ENCODE results near the gene LRRC2.

Gene LRRC2

DNA sequence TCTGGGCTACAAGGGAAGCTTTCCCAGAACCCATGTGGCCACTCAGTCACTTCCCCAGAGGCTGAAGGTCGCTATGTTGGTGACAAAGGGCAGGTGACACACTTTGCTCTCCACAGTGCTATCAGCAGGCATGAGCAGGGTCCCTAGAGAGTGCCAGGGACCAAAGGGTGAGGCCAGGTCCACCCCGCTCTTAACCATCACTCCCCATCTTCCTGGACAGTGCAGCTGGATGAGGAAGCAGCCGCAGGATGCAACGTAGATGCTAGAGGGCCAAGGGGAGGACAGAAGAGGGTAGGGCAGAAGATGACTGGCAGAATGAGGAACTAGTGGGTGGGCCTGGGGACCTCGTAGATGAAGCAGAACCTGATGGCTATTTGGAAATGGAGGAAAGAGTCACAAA is 87.8 kb downstream of the LRRC2 start:
- no peak for DNase-seq (ENCODE audit: low read depth)
- TF ChIP-seq, protein P1, sequence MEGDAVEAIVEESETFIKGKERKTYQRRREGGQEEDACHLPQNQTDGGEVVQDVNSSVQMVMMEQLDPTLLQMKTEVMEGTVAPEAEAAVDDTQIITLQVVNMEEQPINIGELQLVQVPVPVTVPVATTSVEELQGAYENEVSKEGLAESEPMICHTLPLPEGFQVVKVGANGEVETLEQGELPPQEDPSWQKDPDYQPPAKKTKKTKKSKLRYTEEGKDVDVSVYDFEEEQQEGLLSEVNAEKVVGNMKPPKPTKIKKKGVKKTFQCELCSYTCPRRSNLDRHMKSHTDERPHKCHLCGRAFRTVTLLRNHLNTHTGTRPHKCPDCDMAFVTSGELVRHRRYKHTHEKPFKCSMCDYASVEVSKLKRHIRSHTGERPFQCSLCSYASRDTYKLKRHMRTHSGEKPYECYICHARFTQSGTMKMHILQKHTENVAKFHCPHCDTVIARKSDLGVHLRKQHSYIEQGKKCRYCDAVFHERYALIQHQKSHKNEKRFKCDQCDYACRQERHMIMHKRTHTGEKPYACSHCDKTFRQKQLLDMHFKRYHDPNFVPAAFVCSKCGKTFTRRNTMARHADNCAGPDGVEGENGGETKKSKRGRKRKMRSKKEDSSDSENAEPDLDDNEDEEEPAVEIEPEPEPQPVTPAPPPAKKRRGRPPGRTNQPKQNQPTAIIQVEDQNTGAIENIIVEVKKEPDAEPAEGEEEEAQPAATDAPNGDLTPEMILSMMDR (conservative IDR thresholded peaks at IDR 0.05; ENCODE audit: control insufficient read depth, insufficient read depth, low read depth, low read length), result no peak
- H3K4me3 ChIP-seq (ENCODE audit: control insufficient read depth, low read depth, low read length), result no peak overlapping the region

DNA sequence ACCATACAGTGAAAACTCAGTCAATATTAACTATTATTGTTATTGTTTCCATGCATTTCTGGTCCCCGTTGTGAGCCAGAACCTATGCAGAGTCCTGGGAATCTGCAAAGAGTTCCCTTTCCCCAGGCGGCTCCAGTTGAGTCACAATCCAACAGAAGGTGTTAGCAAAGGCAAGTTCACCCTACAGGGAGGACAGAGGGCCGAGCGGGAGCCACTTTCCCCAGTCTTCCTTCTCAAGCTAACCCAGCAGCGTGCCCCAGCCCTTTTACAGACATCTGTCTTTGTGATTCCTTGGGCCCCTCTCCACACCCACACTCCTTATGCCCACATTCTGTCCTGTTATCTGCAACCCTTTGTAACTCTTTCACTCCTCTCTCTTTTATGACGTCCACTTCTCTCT is 88.3 kb downstream of the LRRC2 start:
- no peak for DNase-seq (ENCODE audit: low read depth)
- H3K4me3 ChIP-seq (ENCODE audit: control insufficient read depth, low read depth, low read length), result no peak overlapping the region
- TF ChIP-seq, protein P1 (conservative IDR thresholded peaks at IDR 0.05; ENCODE audit: control insufficient read depth, insufficient read depth, low read depth, low read length), result no peak

DNA sequence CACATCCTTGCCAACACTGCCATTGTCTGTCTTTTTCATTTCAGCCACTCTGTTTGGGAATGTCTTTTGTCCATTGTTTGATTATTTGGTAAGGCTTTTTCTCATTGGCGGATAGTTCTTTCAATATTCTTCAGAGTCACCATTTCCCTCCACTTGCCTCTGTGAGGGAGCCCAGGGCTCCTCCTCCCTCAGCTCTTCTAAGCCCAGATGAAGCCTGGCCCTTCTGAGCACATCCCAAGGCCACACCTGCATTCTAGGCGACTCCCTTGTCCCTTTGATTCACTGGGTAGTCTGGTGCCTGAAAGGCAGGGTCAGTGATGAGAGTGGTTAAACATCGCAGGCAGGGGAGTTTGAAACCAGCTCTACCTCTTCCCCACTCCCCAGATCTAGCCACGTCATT is 89.0 kb downstream of the LRRC2 start:
- no peak overlapping the region for H3K4me3 ChIP-seq (ENCODE audit: control insufficient read depth, low read depth, low read length)
- no peak for DNase-seq (ENCODE audit: low read depth)
- TF ChIP-seq, protein P1 (conservative IDR thresholded peaks at IDR 0.05; ENCODE audit: control insufficient read depth, insufficient read depth, low read depth, low read length), result no peak

DNA sequence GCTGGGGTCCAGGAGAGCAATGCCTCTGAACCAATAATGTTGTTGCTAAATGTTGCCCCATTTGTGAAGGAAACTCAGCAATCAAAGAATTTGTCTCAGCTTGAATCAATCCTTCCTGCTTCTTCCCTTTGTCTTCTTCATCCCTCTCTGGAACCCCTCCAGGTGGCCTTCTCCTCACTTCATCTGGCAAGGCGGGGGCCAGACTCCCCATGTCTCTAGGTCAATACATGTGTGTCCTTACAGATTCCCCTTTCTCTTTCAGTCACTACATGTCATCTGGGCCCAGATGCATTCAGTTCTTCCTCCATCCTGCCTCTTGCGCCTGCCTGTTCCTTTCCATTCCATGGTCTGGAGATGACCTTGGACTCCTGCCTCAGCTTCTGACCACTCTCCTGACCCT is 93.4 kb downstream of the LRRC2 start:
- TF ChIP-seq, protein P1 (conservative IDR thresholded peaks at IDR 0.05; ENCODE audit: control insufficient read depth, insufficient read depth, low read depth, low read length), result no peak
- no peak for DNase-seq (ENCODE audit: low read depth)
- no peak overlapping the region for H3K4me3 ChIP-seq (ENCODE audit: control insufficient read depth, low read depth, low read length)

DNA sequence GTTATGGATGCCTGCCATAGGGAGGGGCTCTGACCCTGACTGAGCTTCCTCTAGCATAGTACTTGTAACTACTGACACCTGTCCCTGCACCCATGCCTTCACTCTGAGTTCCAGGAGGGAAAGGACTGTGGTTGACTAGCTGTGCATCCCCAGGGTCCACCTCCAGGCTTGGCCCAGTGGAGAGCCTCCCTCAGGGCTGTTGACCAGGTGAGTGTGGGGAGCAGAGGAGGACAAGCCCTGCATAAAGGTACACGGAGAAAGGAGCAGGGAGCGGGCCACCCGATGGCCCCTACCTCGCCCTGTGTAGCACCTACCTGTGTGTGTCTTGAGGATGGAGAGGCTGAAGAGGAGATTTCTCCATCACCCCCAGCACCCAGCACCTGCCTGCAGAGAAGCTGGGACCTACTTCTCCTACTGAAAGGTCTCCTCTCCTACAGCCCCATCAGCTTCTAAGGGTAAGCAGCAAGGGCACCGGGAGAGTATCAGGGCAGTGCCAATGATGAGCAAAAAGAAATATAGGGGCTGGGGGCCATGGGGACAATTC is 94.7 kb downstream of the LRRC2 start:
- no peak overlapping the region for H3K4me3 ChIP-seq (ENCODE audit: control insufficient read depth, low read depth, low read length)
- DNase-seq (ENCODE audit: low read depth), result no peak
- TF ChIP-seq, protein P1 (conservative IDR thresholded peaks at IDR 0.05; ENCODE audit: control insufficient read depth, insufficient read depth, low read depth, low read length), result no peak

DNA sequence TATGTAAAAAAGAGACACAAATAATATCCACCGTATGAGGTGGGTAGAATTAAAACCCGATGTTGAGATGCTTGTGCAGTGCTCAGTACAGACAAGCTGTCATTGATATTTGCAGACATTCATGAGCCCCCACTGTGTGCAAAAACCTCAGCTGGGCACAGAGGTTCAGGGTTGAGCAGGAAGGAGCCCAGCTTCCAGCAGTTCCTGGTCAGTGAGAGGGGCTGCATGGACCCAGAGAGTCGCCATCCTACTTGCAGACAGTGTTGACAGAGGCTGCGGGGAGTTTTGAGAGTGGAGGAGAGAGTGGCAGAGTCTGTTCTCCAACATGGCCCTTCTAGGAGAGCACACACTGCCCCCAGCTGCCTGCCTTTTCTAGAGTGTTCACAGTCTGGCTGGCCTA is 95.3 kb downstream of the LRRC2 start:
- H3K4me3 ChIP-seq (ENCODE audit: control insufficient read depth, low read depth, low read length), result no peak overlapping the region
- DNase-seq (ENCODE audit: low read depth), result no peak
- TF ChIP-seq, protein P1 (conservative IDR thresholded peaks at IDR 0.05; ENCODE audit: control insufficient read depth, insufficient read depth, low read depth, low read length), result no peak

All from fibroblast of mammary gland (primary cell).